Ammon's horn (tissue), 1 donor: ENCODE results near the gene SHISA7.
"Not testable (repeated sequence)": the region's sequence is repeated elsewhere in the genome, so short reads cannot be mapped to it uniquely, and the experiment has no call there.

Experiments used
- DNase-seq: peaks from one replicate; pipeline ENCODE4 v3.0.0-alpha.2; 2016; ENCODE audit warnings: low spot score

SHISA7 gene

DNA sequence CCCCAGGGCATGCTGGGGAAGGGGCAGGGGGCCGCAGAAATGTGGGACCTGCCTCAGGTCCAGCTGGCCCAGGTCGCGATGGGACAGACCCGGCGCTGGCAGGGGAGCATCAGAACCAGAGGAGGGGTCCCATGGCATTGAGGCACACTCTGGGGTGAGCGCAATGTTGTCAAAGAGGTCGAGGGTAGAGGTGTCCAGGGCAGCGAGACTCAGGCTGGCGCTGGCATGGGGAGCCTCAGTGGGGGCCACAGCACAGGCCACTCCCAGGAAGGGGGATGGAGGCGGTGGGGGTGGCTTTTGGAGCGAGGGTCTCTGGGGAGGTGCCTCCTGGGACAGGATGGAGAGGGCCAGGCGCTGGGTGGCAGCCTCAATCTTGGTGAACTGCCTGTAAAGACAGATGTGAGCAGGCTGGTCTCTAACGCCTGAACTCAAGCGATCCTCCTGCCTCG lies 20.5 kb upstream of the SHISA7 start:
- no peak for DNase-seq

DNA sequence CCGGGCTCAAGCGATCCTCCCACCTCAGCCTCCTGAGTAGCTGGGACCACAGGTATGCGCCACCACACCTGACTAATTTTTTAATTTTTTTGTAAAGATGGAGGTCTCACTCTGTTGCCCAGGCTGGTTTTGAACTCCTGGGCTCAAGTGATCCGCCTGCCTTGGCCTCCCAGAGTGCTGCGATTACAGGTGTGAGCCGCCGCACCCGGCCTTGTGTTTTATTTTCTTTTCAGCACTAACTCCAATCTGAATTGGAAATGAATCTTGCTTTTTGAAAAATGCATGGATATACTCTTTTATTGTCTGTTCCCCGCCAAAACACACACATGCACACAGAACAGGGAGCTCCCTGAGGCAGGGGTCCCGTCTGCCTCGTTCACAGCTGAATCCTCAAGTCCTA lies 19.6 kb upstream of the SHISA7 start:
- no peak for DNase-seq

DNA sequence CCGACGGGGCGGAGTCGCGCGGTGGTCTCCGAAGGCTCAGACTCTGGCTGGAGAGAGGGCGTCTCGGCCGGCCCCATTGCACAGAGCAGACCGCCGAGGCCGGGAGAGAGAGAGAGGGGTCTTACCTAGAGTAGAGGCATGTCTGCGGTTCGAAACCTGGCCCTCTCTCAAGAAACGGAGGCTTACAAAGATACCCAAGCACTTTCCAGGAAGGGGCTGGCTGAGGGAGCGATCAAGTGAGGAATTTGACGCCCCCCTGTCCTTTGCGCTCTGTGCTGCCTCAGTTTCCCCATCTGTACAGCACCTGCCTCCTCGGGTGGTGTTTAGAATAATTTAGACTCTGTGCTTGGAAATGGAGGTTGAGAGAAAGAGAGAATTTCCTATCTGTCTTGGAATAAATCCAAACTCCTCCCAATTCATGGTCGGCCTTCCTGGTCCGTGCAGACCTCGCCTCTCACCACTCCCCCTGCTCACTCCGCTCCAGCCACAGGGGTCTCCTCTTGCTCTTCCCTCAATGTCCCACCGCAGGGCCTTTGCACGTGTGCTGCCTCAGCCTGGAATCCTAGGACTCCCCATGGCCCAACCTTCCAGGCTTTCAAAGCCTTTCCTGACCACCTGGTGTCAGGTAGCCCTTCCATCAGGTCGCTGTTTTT lies 19.0 kb upstream of the SHISA7 start:
- DNase-seq = peak; percentile 24

GRCh38 chr19:55461259-55461973 lies 18.3 kb upstream of the SHISA7 start, which contains the start of gene ISOC2:
ISOC2 (minus strand) TSS chr19:55461642; CDS start chr19:55456486, 5,156 bp downstream.
- peak; percentile 100 for DNase-seq

DNA sequence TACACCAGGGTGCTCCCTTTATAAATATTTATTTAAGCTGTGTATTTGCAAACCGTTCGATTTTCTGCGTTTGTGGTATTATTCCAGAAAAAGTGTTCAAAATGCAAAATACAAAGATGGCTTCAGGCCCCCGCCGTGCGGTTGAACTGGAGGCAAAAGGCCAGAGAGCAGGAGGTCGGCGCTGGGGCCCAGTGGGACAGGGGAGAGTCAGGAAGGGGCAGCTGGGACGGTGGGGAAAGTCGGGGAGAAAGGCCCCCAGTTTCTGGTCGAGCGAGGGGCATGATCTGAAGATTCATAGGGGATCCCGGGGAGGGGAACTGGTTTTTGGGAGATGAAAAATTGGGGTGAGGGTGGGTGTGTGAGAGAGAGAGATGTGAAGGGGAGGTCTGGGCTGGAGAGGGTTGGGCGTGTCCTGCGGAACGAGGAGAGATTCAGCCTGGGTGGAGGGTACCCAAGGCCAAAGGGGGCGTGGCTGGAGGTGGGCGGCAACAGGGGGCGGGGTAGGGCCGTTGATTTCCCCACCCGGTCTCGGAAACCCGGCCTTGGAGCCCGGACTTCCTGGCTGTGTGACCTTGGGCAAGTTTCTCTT lies 17.7 kb upstream of the SHISA7 start:
- DNase-seq = peak; percentile 64

GRCh38 chr19:55459950-55460657 lies 17.0 kb upstream of the SHISA7 start:
- DNase-seq = no peak

DNA sequence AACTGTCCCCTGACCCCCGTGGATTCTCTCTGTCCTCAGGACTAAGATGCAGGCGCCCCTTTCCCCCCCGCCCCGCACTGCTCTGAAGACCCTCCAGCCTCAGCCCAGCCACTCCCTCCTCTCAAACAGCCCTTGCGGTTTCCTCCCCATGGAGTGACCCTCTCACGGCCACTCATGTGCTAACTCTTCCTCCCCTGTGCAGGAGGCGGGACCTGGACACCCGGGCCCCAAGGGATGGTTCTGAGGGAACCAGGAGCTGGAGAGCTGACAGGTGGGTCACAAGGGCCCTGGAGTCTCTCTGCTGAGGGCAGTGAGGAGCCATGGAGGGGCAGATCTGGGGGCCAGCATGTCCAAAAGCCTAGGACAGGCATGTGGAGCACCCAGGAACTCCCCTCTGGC lies 16.4 kb upstream of the SHISA7 start:
- DNase-seq = no peak

GRCh38 chr19:55457683-55458457 lies 14.8 kb upstream of the SHISA7 start:
- DNase-seq = no peak

DNA sequence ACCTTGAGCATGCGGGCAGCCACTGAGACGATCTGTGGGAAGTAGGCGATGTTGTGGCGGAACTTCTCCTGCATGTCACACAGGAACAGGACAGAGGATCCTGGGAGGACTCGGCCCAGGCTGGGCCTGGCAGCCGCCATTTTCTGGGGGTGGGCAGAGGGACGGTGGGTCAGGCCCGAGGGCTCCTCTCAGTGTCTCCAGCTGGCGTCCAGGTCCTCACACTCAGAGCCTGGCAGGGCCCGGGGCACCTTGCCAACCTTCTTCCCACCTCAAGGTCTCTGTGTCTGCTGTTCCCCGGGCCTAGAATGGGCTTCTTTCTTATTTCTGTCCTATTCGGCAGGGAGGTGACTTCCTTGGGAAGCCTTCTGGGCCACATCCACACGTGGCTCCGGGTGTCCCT lies 13.2 kb upstream of the SHISA7 start:
- no peak for DNase-seq

- DNase-seq = no peak
Measured at GRCh38 chr19:55455576-55456235, 12.6 kb upstream of the SHISA7 start.

DNA sequence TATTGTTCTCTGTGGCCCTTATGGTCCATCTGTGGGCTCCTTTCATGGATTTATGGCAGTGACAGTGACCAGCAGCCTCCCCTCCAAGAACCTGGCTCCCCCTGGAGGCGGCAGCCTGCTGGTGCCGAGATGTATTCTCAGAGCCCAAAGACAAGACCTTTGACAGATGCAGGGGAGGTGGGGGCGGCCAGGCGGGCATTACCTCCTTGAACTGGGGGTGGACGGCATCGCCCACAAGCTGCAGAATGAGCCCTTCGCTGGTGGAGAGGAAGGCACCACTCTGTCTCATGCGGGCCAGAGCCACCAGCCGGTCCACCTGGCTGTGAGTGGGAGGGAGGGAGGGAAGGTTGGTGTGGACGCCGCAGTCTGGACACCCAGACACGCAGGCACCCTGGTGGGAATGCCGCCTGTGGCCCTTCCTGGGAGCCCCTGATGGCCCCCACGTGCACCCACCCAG lies 11.7 kb upstream of the SHISA7 start:
- DNase-seq = peak; percentile 79

GRCh38 chr19:55453511-55454260 lies 10.6 kb upstream of the SHISA7 start:
- DNase-seq = no peak

DNA sequence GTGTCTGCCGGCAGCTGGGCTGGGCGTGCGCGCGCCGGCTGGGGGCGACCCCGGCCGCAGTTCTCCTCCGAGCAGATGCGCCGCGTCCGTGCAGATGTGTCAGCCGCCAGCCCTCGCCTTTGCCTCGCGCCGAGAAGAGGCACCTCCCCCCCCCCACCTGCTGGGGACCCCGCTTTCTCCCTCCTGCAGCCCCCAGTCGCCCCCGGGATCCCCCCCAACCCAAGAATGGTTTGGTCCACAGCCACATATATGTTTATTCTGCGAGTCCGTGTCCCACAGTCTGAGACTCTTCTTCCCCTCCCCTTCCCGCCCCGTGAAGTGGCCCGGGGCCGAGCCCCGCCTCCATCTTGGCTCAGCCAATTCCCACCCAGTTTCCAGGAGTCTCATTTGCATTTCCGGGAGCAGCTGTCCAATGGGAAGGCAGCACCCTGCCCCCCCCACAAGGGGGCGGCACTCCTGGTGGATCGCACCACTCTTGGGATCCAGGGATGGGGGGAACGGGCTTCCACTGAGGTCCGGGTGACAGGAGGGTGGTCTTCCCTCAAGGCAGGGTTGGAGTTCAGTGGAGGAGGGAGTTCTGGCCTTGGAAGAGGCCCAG lies 9.7 kb upstream of the SHISA7 start:
- peak; percentile 95 for DNase-seq

GRCh38 chr19:55451965-55452748 lies 9.1 kb upstream of the SHISA7 start:
- DNase-seq = peak; percentile 71

DNA sequence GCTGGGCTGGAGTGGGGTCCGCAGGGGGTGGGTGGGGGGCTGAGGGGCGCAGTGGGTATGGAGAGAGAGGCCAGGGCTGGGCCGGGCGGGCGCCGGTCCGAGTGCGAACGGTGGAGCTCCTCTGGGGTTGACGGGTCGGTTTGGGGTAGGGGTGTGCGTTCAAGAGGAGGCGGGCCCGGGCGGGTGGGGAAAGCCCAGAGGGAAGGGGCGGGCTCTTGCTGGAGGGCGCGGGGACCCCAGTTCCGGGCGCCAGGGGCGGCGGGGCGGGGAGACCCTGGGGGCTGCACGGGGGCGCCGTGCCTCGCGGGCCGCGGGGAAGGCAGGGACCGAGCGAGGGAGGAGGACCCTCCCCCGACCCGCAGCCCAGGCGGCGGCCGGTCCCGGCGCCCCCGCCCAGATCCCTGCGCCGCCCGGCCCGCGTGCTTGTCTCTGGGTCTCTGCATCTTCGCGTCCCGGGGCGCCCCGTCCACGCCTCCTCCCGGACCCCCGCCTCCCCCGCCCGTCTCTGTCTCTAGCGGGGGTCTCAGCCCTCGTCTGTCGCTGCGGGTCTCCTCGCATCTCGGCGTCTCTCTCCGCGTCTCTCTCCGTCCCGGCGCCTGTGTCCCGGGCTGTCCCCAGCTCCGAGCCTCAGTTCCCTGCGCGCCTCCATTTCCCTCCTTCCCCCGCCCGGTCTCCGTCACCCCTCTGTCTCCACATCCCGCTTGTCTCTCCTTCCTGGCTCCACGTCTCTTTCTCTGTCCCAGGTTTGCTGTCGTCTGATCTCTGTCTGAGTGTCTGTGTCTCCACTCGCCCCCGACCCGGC lies 8.3 kb upstream of the SHISA7 start:
- DNase-seq = peak; percentile 45

DNA sequence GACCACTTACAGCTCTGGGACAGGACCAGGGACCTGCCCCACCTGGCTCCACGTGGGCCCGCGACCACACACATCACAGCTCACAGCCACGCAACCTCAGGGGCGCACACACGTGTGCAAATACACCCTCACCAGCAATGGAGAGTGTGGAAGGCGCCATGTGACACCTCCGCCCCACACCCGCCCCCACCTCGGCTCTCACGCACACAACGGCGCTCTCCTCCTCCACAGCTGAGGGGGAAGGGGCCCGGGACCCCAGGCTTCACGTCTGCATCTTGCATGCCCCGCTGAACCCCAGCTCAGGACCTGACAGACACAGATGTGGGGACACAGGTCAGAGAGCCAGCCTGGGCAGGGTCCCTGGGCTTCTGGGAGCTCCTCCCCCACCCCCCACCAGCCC lies 6.4 kb upstream of the SHISA7 start:
- no peak for DNase-seq

DNA sequence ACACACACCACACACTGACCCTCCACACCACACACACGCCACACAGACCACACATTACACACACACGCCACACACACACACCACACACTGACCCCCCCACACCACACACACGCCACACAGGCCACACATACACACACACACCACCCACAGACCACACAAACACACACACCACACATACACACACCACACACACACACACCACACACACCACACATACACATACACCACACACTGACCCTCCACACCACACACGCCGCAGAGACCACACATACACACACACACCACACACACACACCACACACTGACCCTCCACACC lies 5.0 kb upstream of the SHISA7 start:
- DNase-seq = not testable (repeated sequence)

DNA sequence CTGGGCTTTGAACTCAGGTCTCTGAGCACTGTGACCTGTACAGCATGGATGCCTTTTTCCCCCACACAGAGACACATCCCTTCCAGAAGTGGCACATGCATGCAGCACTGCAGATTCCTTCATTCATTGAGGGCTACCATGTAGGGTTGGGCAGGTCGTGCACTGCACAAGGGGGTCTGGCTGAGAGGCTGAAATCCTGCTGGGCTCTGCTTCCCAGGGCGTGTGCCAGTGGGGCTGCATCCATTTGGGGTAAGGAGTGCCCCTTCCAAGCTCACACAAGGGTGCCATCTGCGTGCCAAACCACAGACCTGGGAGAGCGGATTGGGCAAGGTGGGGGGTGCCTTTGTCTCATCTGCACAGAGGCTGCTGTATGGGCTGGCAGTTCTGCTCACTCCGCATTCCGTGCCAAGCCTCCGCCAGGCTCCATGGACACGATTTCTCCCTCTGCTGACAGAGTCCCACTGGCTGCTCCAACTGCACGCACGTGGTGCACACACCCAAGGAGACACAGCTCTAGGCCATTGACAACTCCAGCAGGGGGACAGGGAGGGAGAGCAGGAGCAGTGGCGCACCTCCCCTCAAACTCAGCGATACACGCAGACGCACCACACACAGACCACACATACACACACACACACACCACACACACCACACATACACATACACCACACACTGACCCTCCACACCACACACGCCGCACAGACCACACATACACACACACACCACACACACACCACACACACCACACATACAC lies 4.5 kb upstream of the SHISA7 start:
- DNase-seq = peak; percentile 88
